ENCODE data around the gene CFAP119.

CFAP119 gene

GRCh38 chr16:30773826-30774225, 12.0 kb upstream of the CFAP119 start:
- TF ChIP-seq CTCF (IDR thresholded peaks at IDR 0.05; ENCODE audit: insufficient read depth, missing control alignments): no peak
- FAIRE-seq (no peak), DNase-seq (ENCODE audit: insufficient read length, low spot score) (no peak)

GRCh38 chr16:30771726-30772125, 9.9 kb upstream of the CFAP119 start:
- no peak for TF ChIP-seq CTCF (IDR thresholded peaks at IDR 0.05; ENCODE audit: insufficient read depth, missing control alignments)
- FAIRE-seq (no peak), DNase-seq (ENCODE audit: insufficient read length, low spot score) (no peak)

- DNase-seq (ENCODE audit: insufficient read length, low spot score): no peak
- no peak for FAIRE-seq
- no peak for TF ChIP-seq CTCF (IDR thresholded peaks at IDR 0.05; ENCODE audit: insufficient read depth, missing control alignments)
Measured at GRCh38 chr16:30769379-30770089, 7.7 kb upstream of the CFAP119 start.

- no peak for FAIRE-seq
- no peak for TF ChIP-seq CTCF (IDR thresholded peaks at IDR 0.05; ENCODE audit: insufficient read depth, missing control alignments)
- DNase-seq (ENCODE audit: insufficient read length, low spot score): no peak
Measured at GRCh38 chr16:30768583-30769181, 6.8 kb upstream of the CFAP119 start.

GRCh38 chr16:30767767-30768465, 6.1 kb upstream of the CFAP119 start:
- DNase-seq (ENCODE audit: insufficient read length, low spot score) (no peak), FAIRE-seq (no peak)
- no peak for TF ChIP-seq CTCF (IDR thresholded peaks at IDR 0.05; ENCODE audit: insufficient read depth, missing control alignments)

- no peak for TF ChIP-seq CTCF (IDR thresholded peaks at IDR 0.05; ENCODE audit: insufficient read depth, missing control alignments)
- no peak for DNase-seq (ENCODE audit: insufficient read length, low spot score)
- no peak for FAIRE-seq
Measured at GRCh38 chr16:30766933-30767284, 5.0 kb upstream of the CFAP119 start.
